Measurements from ENCODE around the gene ZXDA. TPM values are rescaled to one million over a fixed set of nuclear protein-coding genes. Genes with fewer than 3 reads are reported as not detected.
"Not testable (repeated sequence)": the region's sequence is repeated elsewhere in the genome, so short reads cannot be mapped to it uniquely, and the experiment has no call there.

The ZXDA gene, protein sequence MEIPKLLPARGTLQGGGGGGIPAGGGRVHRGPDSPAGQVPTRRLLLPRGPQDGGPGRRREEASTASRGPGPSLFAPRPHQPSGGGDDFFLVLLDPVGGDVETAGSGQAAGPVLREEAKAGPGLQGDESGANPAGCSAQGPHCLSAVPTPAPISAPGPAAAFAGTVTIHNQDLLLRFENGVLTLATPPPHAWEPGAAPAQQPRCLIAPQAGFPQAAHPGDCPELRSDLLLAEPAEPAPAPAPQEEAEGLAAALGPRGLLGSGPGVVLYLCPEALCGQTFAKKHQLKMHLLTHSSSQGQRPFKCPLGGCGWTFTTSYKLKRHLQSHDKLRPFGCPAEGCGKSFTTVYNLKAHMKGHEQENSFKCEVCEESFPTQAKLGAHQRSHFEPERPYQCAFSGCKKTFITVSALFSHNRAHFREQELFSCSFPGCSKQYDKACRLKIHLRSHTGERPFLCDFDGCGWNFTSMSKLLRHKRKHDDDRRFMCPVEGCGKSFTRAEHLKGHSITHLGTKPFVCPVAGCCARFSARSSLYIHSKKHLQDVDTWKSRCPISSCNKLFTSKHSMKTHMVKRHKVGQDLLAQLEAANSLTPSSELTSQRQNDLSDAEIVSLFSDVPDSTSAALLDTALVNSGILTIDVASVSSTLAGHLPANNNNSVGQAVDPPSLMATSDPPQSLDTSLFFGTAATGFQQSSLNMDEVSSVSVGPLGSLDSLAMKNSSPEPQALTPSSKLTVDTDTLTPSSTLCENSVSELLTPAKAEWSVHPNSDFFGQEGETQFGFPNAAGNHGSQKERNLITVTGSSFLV
- polyA plus RNA-seq (2014; cell fraction: cytosol; rRNA removed): 1.5 and 1.7 TPM in 2 replicates
- 1.2 and 1.4 TPM in 2 replicates for polyA plus RNA-seq (2014; cell fraction: nucleus; rRNA removed)

GRCh38 chrX:57910287-57910912 lies at the start of gene ZXDA:
ZXDA (minus strand) TSS chrX:57910458; CDS start chrX:57910420, 38 bp downstream.
- not testable (repeated sequence) for DNase-seq (ENCODE audit: low spot score)

GRCh38 chrX:57952320-57952678 lies 42.0 kb upstream of the ZXDA start:
- no peak for DNase-seq (ENCODE audit: low spot score)

- no peak for DNase-seq (ENCODE audit: low spot score)
Measured at GRCh38 chrX:57951666-57952319, 41.5 kb upstream of the ZXDA start.

DNA sequence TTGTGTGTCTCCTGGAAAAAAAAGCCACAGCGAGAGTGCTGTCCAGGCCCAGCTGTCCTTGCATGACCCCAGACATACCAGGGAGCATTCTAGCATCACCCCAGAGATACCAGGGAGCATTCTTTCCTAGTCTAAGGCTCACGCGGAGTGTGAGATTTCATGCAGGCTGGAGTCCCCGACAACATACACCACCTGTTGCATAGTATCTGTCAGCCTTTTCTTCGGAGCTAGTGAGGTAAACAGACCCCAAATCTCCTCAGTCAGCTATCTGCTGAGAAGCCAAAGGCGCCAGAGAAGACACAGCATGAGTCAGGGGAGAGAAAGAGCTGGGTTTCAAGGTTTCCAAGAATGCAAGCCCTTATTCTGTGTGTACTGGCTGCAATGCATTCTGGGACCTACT lies 23.1 kb upstream of the ZXDA start:
- DNase-seq (ENCODE audit: low spot score): no peak

DNA sequence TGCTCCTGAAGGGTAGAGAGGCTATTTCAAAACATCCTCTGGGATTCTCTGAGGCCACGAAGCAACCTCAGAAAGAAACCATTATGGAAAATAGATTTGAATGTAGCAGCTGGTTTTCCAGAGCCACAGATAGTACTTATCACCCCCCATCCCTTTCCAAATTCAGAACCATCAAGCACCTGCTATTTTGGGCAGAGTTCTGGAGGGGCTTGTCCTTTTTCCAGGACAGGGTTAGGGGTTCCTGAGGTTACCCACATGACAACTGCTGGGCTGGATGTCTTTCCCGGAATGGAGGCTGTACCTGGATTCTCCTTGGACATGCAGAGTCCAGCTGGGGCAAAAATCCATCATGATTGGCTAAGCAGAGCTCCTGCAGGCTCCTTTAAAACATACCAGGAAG lies 22.0 kb upstream of the ZXDA start:
- no peak for DNase-seq (ENCODE audit: low spot score)

DNA sequence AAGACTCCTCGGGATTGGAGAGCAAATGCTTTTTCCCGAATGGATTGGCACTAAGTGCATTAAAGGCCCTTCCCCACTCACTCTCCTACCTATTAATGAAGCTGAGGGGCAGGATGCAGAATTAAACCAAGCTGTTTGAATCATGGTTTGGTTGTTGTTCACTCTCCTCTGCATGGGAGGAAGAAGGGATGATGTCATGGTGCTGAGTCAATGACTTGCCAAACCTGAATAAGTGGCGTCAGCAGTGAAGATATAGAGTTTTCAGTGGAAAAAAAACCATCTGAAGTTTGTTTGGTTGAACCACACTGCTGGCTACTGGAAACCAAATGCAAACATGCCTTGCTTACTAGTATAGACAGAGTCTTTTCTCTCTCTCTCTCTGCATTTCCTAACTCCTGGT lies 19.8 kb upstream of the ZXDA start:
- no peak for DNase-seq (ENCODE audit: low spot score)

DNA sequence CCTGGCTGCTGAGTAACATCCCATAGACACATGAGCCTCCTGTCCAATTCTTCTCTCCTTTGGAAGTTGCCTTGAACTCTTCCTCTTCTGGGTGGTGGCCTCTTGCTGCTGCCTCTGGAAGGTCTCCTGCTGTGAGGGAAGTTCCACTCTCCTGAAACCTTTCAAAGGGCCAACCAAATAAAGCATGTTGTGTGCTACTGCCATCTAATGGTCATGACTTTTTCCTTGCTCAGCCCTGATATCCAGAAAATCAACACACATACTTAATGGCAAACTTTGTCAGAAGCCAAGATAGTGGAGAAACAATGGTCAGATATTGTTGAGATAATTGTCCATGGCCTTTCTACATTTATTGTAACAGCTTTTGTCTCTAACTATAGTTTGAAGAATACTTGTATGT lies 19.1 kb upstream of the ZXDA start:
- DNase-seq (ENCODE audit: low spot score): no peak

DNA sequence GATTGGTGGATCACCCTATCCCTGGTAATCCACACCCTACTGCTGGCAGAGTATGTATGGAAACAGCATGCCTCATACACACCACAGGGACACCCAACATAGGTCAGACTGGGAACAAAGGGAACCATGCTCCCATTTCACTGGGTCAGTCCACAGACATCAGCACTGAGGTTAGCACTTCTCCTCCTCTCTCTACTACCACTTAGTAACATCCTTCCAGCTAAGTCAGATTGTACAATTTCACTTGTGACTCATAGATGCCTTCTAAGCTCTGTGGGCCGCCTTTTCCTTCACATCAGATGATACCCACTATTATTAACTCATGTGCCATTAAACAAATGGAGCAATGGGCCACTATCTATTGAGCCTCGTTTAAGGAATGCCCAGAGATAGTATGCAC lies 15.5 kb upstream of the ZXDA start:
- DNase-seq (ENCODE audit: low spot score): no peak

GRCh38 chrX:57918750-57919436 lies 8.6 kb upstream of the ZXDA start:
- DNase-seq (ENCODE audit: low spot score): peak; percentile 42

- DNase-seq (ENCODE audit: low spot score): no peak
Measured at GRCh38 chrX:57915680-57916079, 5.4 kb upstream of the ZXDA start.

- not testable (repeated sequence) for DNase-seq (ENCODE audit: low spot score)
Measured at GRCh38 chrX:57909595-57910286, 517 bp downstream of the ZXDA start.

DNA sequence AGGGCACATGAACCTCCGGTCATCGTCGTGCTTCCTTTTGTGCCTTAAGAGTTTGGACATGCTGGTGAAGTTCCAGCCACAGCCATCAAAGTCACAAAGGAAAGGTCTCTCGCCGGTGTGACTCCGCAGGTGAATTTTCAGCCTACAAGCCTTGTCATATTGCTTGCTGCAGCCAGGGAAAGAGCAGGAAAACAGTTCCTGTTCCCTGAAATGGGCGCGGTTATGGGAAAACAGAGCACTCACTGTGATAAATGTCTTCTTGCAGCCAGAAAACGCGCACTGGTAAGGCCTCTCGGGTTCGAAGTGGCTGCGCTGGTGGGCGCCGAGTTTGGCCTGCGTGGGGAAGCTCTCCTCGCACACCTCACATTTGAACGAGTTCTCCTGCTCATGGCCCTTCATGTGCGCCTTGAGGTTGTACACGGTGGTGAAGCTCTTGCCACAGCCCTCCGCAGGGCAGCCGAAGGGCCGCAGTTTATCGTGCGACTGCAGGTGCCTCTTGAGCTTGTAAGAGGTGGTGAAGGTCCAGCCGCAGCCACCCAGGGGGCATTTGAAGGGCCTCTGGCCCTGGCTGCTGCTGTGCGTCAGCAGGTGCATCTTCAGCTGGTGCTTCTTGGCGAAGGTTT lies 1.2 kb downstream of the ZXDA start:
- not testable (repeated sequence) for DNase-seq (ENCODE audit: low spot score)

- no peak for DNase-seq (ENCODE audit: low spot score)
Measured at GRCh38 chrX:57906790-57907189, 3.5 kb downstream of the ZXDA start.

GRCh38 chrX:57905141-57905540 lies 5.1 kb downstream of the ZXDA start:
- no peak for DNase-seq (ENCODE audit: low spot score)

GRCh38 chrX:57904176-57904880 lies 5.9 kb downstream of the ZXDA start:
- DNase-seq (ENCODE audit: low spot score): no peak

DNA sequence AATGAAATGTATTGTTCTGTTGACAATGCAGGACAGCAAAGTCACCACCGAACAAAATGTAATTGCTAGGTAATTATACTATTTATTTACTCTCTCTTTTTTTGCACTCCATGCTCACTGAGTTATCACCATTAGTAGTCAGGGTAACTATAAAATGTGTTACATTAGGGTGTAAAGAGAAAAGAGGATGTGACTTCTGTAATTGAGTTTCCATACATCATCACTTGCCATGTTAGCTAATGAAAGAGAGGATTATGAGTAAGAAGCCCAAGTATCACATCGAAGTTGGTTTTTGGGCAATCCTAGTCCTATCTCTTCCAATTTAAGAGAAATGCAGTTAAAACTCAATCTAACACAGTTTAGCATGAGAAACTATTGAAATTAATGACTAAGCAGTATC lies 7.6 kb downstream of the ZXDA start:
- no peak for DNase-seq (ENCODE audit: low spot score)

GRCh38 chrX:57901466-57901865 lies 8.8 kb downstream of the ZXDA start:
- no peak for DNase-seq (ENCODE audit: low spot score)

DNA sequence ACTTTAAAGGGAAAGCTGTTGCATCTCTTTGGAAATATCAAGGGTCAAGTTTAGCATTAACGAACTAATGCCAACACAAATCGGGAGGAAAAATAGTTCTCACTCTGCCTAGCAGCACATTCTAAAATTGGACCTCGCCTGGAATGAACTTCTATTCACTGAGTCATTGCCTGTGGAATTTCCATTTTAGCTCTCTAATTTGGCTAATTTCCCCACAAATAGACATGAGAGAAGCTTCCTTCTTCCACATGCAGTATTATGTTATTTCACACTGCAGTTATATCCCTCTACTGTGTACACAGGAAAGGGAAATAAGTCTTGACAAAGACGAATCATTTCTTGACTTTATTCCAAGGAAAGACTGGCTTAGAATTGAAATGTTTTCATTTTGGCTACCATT lies 9.3 kb downstream of the ZXDA start:
- no peak for DNase-seq (ENCODE audit: low spot score)

DNA sequence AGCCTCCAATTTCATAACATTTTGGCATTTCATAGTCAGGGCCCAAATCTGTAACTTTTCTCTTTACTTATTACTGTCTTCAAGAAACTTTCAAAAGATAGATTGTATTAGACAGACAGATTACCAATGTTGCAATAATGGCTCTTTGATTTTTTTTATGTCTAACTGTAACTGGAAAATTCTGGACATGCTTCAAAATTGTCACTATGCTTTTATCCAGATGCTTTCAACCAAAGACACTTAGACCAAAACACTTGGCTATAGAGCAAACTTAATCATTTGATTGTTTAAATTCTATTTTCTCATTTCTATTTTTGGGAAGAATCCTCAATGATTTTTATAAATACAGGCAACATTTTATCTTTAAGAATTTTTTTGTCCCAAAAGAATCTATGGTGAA lies 10.4 kb downstream of the ZXDA start:
- DNase-seq (ENCODE audit: low spot score): no peak

All from SK-N-DZ (cell line).